Measurements from ENCODE around the gene GTF3C4. TPM values are rescaled to one million over a fixed set of nuclear protein-coding genes. Genes with fewer than 3 reads are reported as not detected.

Gene GTF3C4
- polyA plus RNA-seq, 3 donors: 0.99 to 2.7 (median 2.1) TPM

GRCh38 chr9:132742821-132743311 is 72.6 kb downstream of the GTF3C4 start:
- Histone ChIP-seq H3K36me3 (replicated peaks in 1 of 2; ENCODE audit: control insufficient read depth in 1 of 2, insufficient read depth in 2 of 2, low read length in 2 of 2) (no peaks in the 10 kb centered on the region), H4K20me1 (ENCODE audit: insufficient read depth, low read length) (no peaks in the 10 kb centered on the region), H3K9me3 (replicated peaks in 1 of 2; ENCODE audit: control insufficient read depth in 1 of 2, insufficient read depth in 1 of 2, low read length in 2 of 2) (peaks cover 0 to 3% of the 10 kb centered on the region in 2 donors), H3K4me2 (replicated peaks; ENCODE audit: extremely low read depth, low read length, poor library complexity, severe bottlenecking) (no peak overlapping the region), H3K27ac (ENCODE audit: low read depth in 1 of 2, low read length in 2 of 2) (no peak overlapping the region), H3K27me3 (ENCODE audit: control insufficient read depth in 2 of 2, insufficient read depth in 2 of 2, low read length in 2 of 2) (peaks cover 31 to 42% of the 10 kb centered on the region in 2 donors), H3K4me1 (ENCODE audit: control insufficient read depth in 1 of 2, insufficient read depth in 2 of 2, low read length in 2 of 2) (no peaks in the 10 kb centered on the region), H3K79me2 (ENCODE audit: insufficient read depth, low read length) (no peaks in the 10 kb centered on the region), H3K4me3 (replicated peaks in 1 of 3; ENCODE audit: low read depth in 2 of 3, low read length in 3 of 3) (no peak overlapping the region), H3K9ac (ENCODE audit: insufficient read depth, low read length, poor library complexity, severe bottlenecking) (no peak overlapping the region), H2AFZ (ENCODE audit: insufficient read depth, low read depth, low read length, poor library complexity, severe bottlenecking) (no peak overlapping the region)
- TF ChIP-seq CTCF (IDR thresholded peaks at IDR 0.05): no peak
- no peak overlapping the region for H3K27ac Mint-ChIP-seq
- no peaks in the 10 kb centered on the region for H3K36me3 Mint-ChIP-seq
- peaks cover 0 to 2% (median 0%) of the 10 kb centered on the region in 7 donors for H3K9me3 Mint-ChIP-seq
- H3K27me3 Mint-ChIP-seq (ENCODE audit: low read depth in 3 of 3): peaks cover 42 to 44% (median 42%) of the 10 kb centered on the region in 3 donors
- intact Hi-C loops (cut with micrococcal nuclease): no loop called here
- H3K4me3 Mint-ChIP-seq: peak overlapping the region in 1 of 2 donors; percentile 65
- H3K4me1 Mint-ChIP-seq: peaks cover 5% of the 10 kb centered on the region
- DNase-seq: no peak
- 73% methylated on average over 17 of the region's 17 CpGs for WGBS (ENCODE audit: insufficient coverage)

- peaks cover 42 to 45% (median 45%) of the 10 kb centered on the region in 3 donors for H3K27me3 Mint-ChIP-seq (ENCODE audit: low read depth in 3 of 3)
- Histone ChIP-seq H3K27me3 (ENCODE audit: control insufficient read depth in 2 of 2, insufficient read depth in 2 of 2, low read length in 2 of 2) (peaks cover 31 to 42% of the 10 kb centered on the region in 2 donors), H3K9ac (ENCODE audit: insufficient read depth, low read length, poor library complexity, severe bottlenecking) (no peak overlapping the region), H3K4me1 (ENCODE audit: control insufficient read depth in 1 of 2, insufficient read depth in 2 of 2, low read length in 2 of 2) (no peaks in the 10 kb centered on the region), H4K20me1 (ENCODE audit: insufficient read depth, low read length) (no peaks in the 10 kb centered on the region), H3K4me3 (replicated peaks in 1 of 3; ENCODE audit: low read depth in 2 of 3, low read length in 3 of 3) (no peak overlapping the region), H2AFZ (ENCODE audit: insufficient read depth, low read depth, low read length, poor library complexity, severe bottlenecking) (no peak overlapping the region), H3K79me2 (ENCODE audit: insufficient read depth, low read length) (no peaks in the 10 kb centered on the region), H3K27ac (ENCODE audit: low read depth in 1 of 2, low read length in 2 of 2) (no peak overlapping the region), H3K9me3 (replicated peaks in 1 of 2; ENCODE audit: control insufficient read depth in 1 of 2, insufficient read depth in 1 of 2, low read length in 2 of 2) (peaks cover 0 to 3% of the 10 kb centered on the region in 2 donors), H3K4me2 (replicated peaks; ENCODE audit: extremely low read depth, low read length, poor library complexity, severe bottlenecking) (no peak overlapping the region), H3K36me3 (replicated peaks in 1 of 2; ENCODE audit: control insufficient read depth in 1 of 2, insufficient read depth in 2 of 2, low read length in 2 of 2) (no peaks in the 10 kb centered on the region)
- intact Hi-C loops (cut with micrococcal nuclease): no loop called here
- H3K9me3 Mint-ChIP-seq: peaks cover 0 to 2% (median 0%) of the 10 kb centered on the region in 7 donors
- 73% methylated on average over 11 of the region's 13 CpGs for WGBS (ENCODE audit: insufficient coverage)
- no peaks in the 10 kb centered on the region for H3K36me3 Mint-ChIP-seq
- H3K4me1 Mint-ChIP-seq: peaks cover 5% of the 10 kb centered on the region
- no peak overlapping the region for H3K27ac Mint-ChIP-seq
- DNase-seq: no peak
- TF ChIP-seq CTCF (IDR thresholded peaks at IDR 0.05): no peak
- peak overlapping the region in 1 of 2 donors; percentile 65 for H3K4me3 Mint-ChIP-seq
These were observed 73.7 kb downstream of the GTF3C4 start for GRCh38 chr9:132743931-132744479.

Other genes with a start within 250 kb of the GTF3C4 start
- not detected for gene BARHL1, start 87.9 kb upstream of the GTF3C4 start, polyA plus RNA-seq
- gene DDX31, start 481 bp upstream of the GTF3C4 start, polyA plus RNA-seq: 1 to 10 TPM; 1.1 to 4.2 (median 1.5) TPM
- under 1 TPM in 1 of 3 donors, not detected in 2; 0.08 TPM for gene AK8, start 207.8 kb downstream of the GTF3C4 start, polyA plus RNA-seq
- under 1 TPM; 0.28 to 0.95 (median 0.57) TPM for gene SPACA9, start 208.4 kb downstream of the GTF3C4 start, polyA plus RNA-seq

Data from CD14-positive monocyte (primary cell).